Measurements from ENCODE around the gene ACOT2. TPM values are rescaled to one million over a fixed set of nuclear protein-coding genes. Genes with fewer than 3 reads are reported as not detected.
"Not testable (repeated sequence)": the region's sequence is repeated elsewhere in the genome, so short reads cannot be mapped to it uniquely, and the experiment has no call there.

Gene ACOT2
- total and polyA plus RNA-seq, 3 donors from 2014 or later, result 26.0 to 74.6 (median 34.8) TPM

GRCh38 chr14:73576391-73576790 lies 7.4 kb downstream of the ACOT2 start:
- no peak for TF ChIP-seq POLR2A (IDR thresholded peaks at IDR 0.05)
- no peak for TF ChIP-seq CTCF (IDR thresholded peaks at IDR 0.05)
- Histone ChIP-seq H3K4me1 (no peaks in the 10 kb centered on the region), H3K27ac (no peak overlapping the region), H3K36me3 (ENCODE audit: low read depth, missing control alignments) (no peaks in the 10 kb centered on the region), H3K27me3 (no peaks in the 10 kb centered on the region), H3K9me3 (no peaks in the 10 kb centered on the region), H3K4me3 (no peak overlapping the region)
- intact Hi-C loops (cut with DNase I; ENCODE audit: low total_unique reads), result no loop called here
- no peak for DNase-seq
- WGBS, 2 donors, result 81 to 84% methylated on average over 3 of the region's 3 CpGs

- DNase-seq; H3K4me3 ChIP-seq; H3K36me3 ChIP-seq (ENCODE audit: low read depth, missing control alignments); H3K9me3 ChIP-seq; H3K27me3 ChIP-seq; H3K4me1 ChIP-seq; intact Hi-C loops (cut with DNase I; ENCODE audit: low total_unique reads); H3K27ac ChIP-seq: not testable (repeated sequence)
- 100% methylated on average over 1 of the region's 2 CpGs; no CpG with 5 or more reads in 1 of the 2 donors for WGBS, 2 donors
These were observed 8.2 kb downstream of the ACOT2 start for GRCh38 chr14:73577214-73577613.

- not testable (repeated sequence) for DNase-seq, H3K27ac ChIP-seq
These were observed 13.3 kb downstream of the ACOT2 start for GRCh38 chr14:73582102-73582979.

GRCh38 chr14:73588695-73589094 lies 19.7 kb downstream of the ACOT2 start:
- H3K4me3 ChIP-seq, result no peak overlapping the region
- 68 to 79% methylated on average over 1 of the region's 1 CpG for WGBS, 2 donors
- no peak overlapping the region for H3K27ac ChIP-seq
- H3K36me3 ChIP-seq (ENCODE audit: low read depth, missing control alignments), result no peaks in the 10 kb centered on the region
- H3K27me3 ChIP-seq, result no peaks in the 10 kb centered on the region
- no peaks in the 10 kb centered on the region for H3K4me1 ChIP-seq
- intact Hi-C loops (cut with DNase I; ENCODE audit: low total_unique reads), result no loop called here
- TF ChIP-seq POLR2A (IDR thresholded peaks at IDR 0.05) (no peak), CTCF (IDR thresholded peaks at IDR 0.05) (no peak)
- DNase-seq, result no peak
- H3K9me3 ChIP-seq, result no peaks in the 10 kb centered on the region

More at GRCh38 chr14:73582102-73582979, 13.3 kb downstream of the ACOT2 start:
- H3K9me3 ChIP-seq; intact Hi-C loops (cut with DNase I; ENCODE audit: low total_unique reads); H3K4me3 ChIP-seq; H3K27me3 ChIP-seq; H3K36me3 ChIP-seq (ENCODE audit: low read depth, missing control alignments); H3K4me1 ChIP-seq: not testable (repeated sequence)
- WGBS, 2 donors, result 69 to 93% methylated on average over 8 to 9 of the region's 11 CpGs

- H3K4me1 ChIP-seq, result no peaks in the 10 kb centered on the region
- intact Hi-C loops (cut with DNase I; ENCODE audit: low total_unique reads), result no loop called here
These were observed 20.1 kb downstream of the ACOT2 start for GRCh38 chr14:73589116-73589515.

GRCh38 chr14:73590673-73591004 lies 21.6 kb downstream of the ACOT2 start:
- H3K27ac ChIP-seq; H3K9me3 ChIP-seq; H3K4me1 ChIP-seq; DNase-seq; H3K36me3 ChIP-seq (ENCODE audit: low read depth, missing control alignments); intact Hi-C loops (cut with DNase I; ENCODE audit: low total_unique reads); H3K27me3 ChIP-seq: not testable (repeated sequence)
- 76 to 86% methylated on average over 14 to 32 of the region's 32 CpGs for WGBS, 2 donors
- H3K4me3 ChIP-seq, result peak overlapping the region; percentile 42 to 68

More at GRCh38 chr14:73589116-73589515, 20.1 kb downstream of the ACOT2 start:
- WGBS, 2 donors, result 61 to 72% methylated on average over 4 of the region's 4 CpGs
- no peak for TF ChIP-seq POLR2A (IDR thresholded peaks at IDR 0.05)
- TF ChIP-seq CTCF (IDR thresholded peaks at IDR 0.05), result no peak
- no peaks in the 10 kb centered on the region for H3K36me3 ChIP-seq (ENCODE audit: low read depth, missing control alignments)
- no peak overlapping the region for H3K27ac ChIP-seq
- H3K4me3 ChIP-seq, result no peak overlapping the region
- DNase-seq, result no peak
- no peaks in the 10 kb centered on the region for H3K27me3 ChIP-seq
- no peaks in the 10 kb centered on the region for H3K9me3 ChIP-seq

All from testis (tissue), 3 donors.